Smooth muscle cell (in vitro differentiated cells): ENCODE measurements around the gene GABRA4. TPM values are rescaled to one million over a fixed set of nuclear protein-coding genes. Genes with fewer than 3 reads are reported as not detected.

ENCODE experiments used
- DNase-seq: peaks from one replicate; lab custom pipeline; 2025; ENCODE audit not compliant: unreplicated experiment; lab: John Stamatoyannopoulos, UW
- H2AFZ ChIP-seq: fragments of 200-600 bp; sonication (generic); 2 replicates; pipeline ENCODE4 v1.6.0; 2016; ENCODE audit warnings: antibody characterized with exemption, low read depth, mild to moderate bottlenecking
- H3F3A ChIP-seq: fragments of 200-600 bp; sonication (generic); 2 replicates; pipeline ENCODE4 v1.6.0; 2017; ENCODE audit warnings: antibody characterized with exemption, low read depth
- H3K27ac ChIP-seq: fragments of 200-600 bp; sonication (generic); 2 replicates; pipeline ENCODE4 v1.5.1; 2016; ENCODE audit warnings: low read depth, mild to moderate bottlenecking
- H3K27me3 ChIP-seq: fragments of 200-600 bp; sonication (generic); 2 replicates; pipeline ENCODE4 v1.6.1; 2016; ENCODE audit warnings: low read depth, mild to moderate bottlenecking
- H3K36me3 ChIP-seq: fragments of 200-600 bp; sonication (generic); 2 replicates; pipeline ENCODE4 v1.5.1; 2016; ENCODE audit warnings: low read depth
- H3K4me1 ChIP-seq: fragments of 200-600 bp; sonication (generic); 2 replicates; pipeline ENCODE4 v1.5.1; 2016; ENCODE audit warnings: low read depth
- H3K4me2 ChIP-seq: fragments of 200-600 bp; sonication (generic); 2 replicates; pipeline ENCODE4 v1.6.0; 2016; ENCODE audit warnings: mild to moderate bottlenecking
- H3K4me3 ChIP-seq: fragments of 200-600 bp; sonication (generic); 2 replicates; pipeline ENCODE4 v1.5.1; 2016; ENCODE audit warnings: mild to moderate bottlenecking
- H3K79me2 ChIP-seq: fragments of 200-600 bp; sonication (generic); 2 replicates; pipeline ENCODE4 v1.6.0; 2016; ENCODE audit warnings: low read depth, mild to moderate bottlenecking
- H3K9ac ChIP-seq: fragments of 200-600 bp; sonication (generic); 2 replicates; pipeline ENCODE4 v1.6.0; 2016; ENCODE audit warnings: low read depth
- H3K9me3 ChIP-seq: fragments of 200-600 bp; sonication (generic); replicated peaks from 2 replicates; pipeline ENCODE4 v1.5.1; 2016; ENCODE audit warnings: low read depth
- H4K20me1 ChIP-seq: fragments of 200-600 bp; sonication (generic); 2 replicates; pipeline ENCODE4 v1.6.0; 2016; ENCODE audit warnings: low read depth
- WGBS: methylation state at CpG from one replicate; pipeline ENCODE4 v1.1.7; 2016; ENCODE audit warnings: low lambda C conversion rate; 5-methylcytosine and 5-hydroxymethylcytosine counted together
- polyA plus RNA-seq: library from polyadenylated mRNA; unstranded; fragments of >200 nt; fragmentation: Nextera tagmentation; extraction: Ambion mirVana; gene quantifications from 2 replicates; pipeline ENCODE4 v1.2.1, GENCODE V29; 2016
- total RNA-seq: library from RNA; depleted of rRNA; stranded (reverse); fragments of >200 nt; gene quantifications from 2 replicates; pipeline ENCODE4 v1.2.3, GENCODE V29; 2014
- TF ChIP-seq, protein P1 (sequence below): fragments of 200-600 bp; sonication (generic); IDR thresholded peaks from 2 replicates; pipeline ENCODE4 v1.5.1; 2017; ENCODE audit warnings: borderline replicate concordance, mild to moderate bottlenecking, antibody characterized with exemption; ENCODE audit not compliant: insufficient read depth, poor library complexity, severe bottlenecking

Gene GABRA4
- total and polyA plus RNA-seq, 2 experiments from 2014 or later = not detected

DNA sequence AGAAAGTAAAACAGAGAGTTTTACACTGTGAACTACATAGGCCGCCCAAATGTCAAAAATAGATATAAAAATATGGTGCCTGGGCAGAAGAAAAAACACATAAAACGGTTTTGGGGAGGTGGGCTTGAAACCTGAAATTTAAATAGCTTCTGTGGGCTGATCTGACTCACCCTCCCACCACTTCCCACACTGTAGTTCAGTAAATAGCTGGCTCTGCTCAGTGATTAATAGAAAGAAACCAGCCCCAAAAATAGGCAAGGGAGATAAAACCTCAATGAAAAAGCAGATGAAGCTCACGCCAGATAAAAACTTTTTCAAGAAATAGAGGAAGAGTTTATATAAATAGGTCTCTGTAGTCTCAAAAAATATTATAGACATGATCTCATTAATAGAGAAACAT lies 71.2 kb downstream of the GABRA4 start:
- TF ChIP-seq, protein P1, sequence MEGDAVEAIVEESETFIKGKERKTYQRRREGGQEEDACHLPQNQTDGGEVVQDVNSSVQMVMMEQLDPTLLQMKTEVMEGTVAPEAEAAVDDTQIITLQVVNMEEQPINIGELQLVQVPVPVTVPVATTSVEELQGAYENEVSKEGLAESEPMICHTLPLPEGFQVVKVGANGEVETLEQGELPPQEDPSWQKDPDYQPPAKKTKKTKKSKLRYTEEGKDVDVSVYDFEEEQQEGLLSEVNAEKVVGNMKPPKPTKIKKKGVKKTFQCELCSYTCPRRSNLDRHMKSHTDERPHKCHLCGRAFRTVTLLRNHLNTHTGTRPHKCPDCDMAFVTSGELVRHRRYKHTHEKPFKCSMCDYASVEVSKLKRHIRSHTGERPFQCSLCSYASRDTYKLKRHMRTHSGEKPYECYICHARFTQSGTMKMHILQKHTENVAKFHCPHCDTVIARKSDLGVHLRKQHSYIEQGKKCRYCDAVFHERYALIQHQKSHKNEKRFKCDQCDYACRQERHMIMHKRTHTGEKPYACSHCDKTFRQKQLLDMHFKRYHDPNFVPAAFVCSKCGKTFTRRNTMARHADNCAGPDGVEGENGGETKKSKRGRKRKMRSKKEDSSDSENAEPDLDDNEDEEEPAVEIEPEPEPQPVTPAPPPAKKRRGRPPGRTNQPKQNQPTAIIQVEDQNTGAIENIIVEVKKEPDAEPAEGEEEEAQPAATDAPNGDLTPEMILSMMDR = no peak
- Histone ChIP-seq H4K20me1 (no peaks in the 10 kb centered on the region), H3K4me3 (no peak overlapping the region), H3K4me2 (no peak overlapping the region), H3K9me3 (no peaks in the 10 kb centered on the region), H3K4me1 (no peaks in the 10 kb centered on the region), H3K9ac (no peak overlapping the region), H3F3A (no peaks in the 10 kb centered on the region), H2AFZ (no peak overlapping the region), H3K27me3 (peaks cover 13% of the 10 kb centered on the region), H3K27ac (no peak overlapping the region), H3K79me2 (no peaks in the 10 kb centered on the region), H3K36me3 (no peaks in the 10 kb centered on the region)
- 62% methylated on average over 3 of the region's 3 CpGs for WGBS
- DNase-seq = no peak

DNA sequence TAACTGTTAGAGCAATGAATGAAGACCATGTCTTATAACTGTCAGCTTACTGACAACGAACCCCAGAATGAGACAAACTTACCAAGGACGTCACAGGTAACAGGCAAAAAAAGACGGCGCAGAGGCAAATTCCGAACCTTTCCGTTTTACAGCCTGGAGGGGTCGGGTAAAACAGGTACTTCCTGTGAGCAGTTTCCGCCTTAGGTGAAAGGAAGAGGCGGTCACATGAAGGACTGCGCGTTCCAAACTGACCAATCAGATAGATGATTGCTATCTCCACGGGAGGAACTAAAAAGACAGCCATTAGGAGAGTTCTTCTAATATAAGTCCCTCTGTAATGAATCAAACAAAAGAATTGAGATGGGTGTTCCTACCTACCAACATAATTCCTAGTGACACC lies 84.3 kb downstream of the GABRA4 start, which contains the start of gene COX7B2:
COX7B2 (minus strand) TSS at position 168 of the 400 bp plus-strand sequence. CDS start 174,053 bp downstream, outside the sequence.
- no peak within 1 kb of the TSS for H3K4me2 ChIP-seq
- WGBS = 89% methylated on average over 12 of the region's 12 CpGs
- no peaks in the 10 kb centered on the region for H4K20me1 ChIP-seq
- no peak for DNase-seq
- H3K4me3 ChIP-seq = no peak within 1 kb of the TSS
- no peaks in the 10 kb centered on the region for H3K79me2 ChIP-seq
- no peaks in the 10 kb centered on the region for H3K27me3 ChIP-seq
- H3K9me3 ChIP-seq = no peaks in the 10 kb centered on the region
- H3K9ac ChIP-seq = no peak within 1 kb of the TSS
- no peaks in the 10 kb centered on the region for H3F3A ChIP-seq
- H3K27ac ChIP-seq = no peak within 1 kb of the TSS
- H2AFZ ChIP-seq = no peak within 1 kb of the TSS
- H3K4me1 ChIP-seq = no peaks in the 10 kb centered on the region
- no peaks in the 10 kb centered on the region for H3K36me3 ChIP-seq
- TF ChIP-seq, protein P1 = no peak

DNA sequence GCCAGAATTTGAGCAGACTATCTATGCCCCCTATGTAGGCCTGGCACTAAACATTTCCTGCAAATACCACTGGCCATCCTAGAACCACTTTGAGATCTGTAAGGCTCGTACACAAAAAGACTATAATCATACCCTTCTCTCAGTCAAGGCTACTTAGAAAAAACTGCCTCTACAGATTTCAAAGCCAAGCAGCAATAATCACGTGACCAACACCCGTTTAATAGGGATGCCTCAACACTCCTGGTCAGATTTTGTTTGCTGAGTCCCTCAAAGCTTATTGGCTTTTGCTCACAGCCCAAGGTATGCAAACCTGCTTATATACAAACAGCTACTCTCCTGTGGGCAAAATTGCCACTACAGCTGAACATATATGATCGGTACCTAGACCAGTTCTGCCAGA lies 85.2 kb downstream of the GABRA4 start:
- no peak overlapping the region for H3K9ac ChIP-seq
- TF ChIP-seq, protein P1 = no peak
- no peak overlapping the region for H2AFZ ChIP-seq
- H3K36me3 ChIP-seq = no peaks in the 10 kb centered on the region
- DNase-seq = no peak
- no peaks in the 10 kb centered on the region for H4K20me1 ChIP-seq
- H3K4me2 ChIP-seq = no peak overlapping the region
- no peaks in the 10 kb centered on the region for H3K79me2 ChIP-seq
- H3K27ac ChIP-seq = no peak overlapping the region
- no peaks in the 10 kb centered on the region for H3K27me3 ChIP-seq
- WGBS = 89% methylated on average over 4 of the region's 4 CpGs
- H3F3A ChIP-seq = no peaks in the 10 kb centered on the region
- no peaks in the 10 kb centered on the region for H3K4me1 ChIP-seq
- H3K4me3 ChIP-seq = no peak overlapping the region
- H3K9me3 ChIP-seq = no peaks in the 10 kb centered on the region

DNA sequence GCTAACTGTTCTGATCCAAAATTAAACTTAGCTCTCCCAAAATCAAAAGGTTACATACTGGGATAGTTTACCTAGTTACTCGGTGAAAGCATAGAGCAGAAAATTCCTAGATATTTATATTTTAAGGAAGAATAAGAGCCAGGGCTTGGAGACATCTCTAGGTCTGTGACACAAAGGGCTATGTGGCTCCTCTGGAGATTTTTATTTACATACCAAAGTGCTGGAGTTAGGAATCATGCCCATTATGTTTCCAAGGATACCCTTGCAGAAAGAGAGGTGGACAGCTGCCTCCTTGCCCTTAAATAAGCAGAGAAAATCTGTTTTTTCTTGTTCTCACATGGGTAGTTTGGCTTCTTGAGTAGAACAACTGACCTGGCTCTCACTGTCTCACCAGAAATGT lies 93.3 kb downstream of the GABRA4 start:
- Histone ChIP-seq H3K9me3 (no peaks in the 10 kb centered on the region), H3K36me3 (no peaks in the 10 kb centered on the region), H3K4me1 (no peaks in the 10 kb centered on the region), H3K27me3 (no peaks in the 10 kb centered on the region), H2AFZ (no peak overlapping the region), H4K20me1 (no peaks in the 10 kb centered on the region), H3K9ac (no peak overlapping the region), H3K27ac (no peak overlapping the region), H3F3A (no peaks in the 10 kb centered on the region), H3K4me2 (no peak overlapping the region), H3K4me3 (no peak overlapping the region), H3K79me2 (no peaks in the 10 kb centered on the region)
- DNase-seq = no peak
- TF ChIP-seq, protein P1 = no peak
- WGBS = 85% methylated on average over 1 of the region's 1 CpG
